LNCAP (cell line): ENCODE data around the gene TOMM70.

Experiments used
- CTCF ChIP-seq: fragments of 450-650 bp; IDR thresholded peaks from 2 replicates; pipeline ENCODE4 v1.5.1; 2017; ENCODE audit warnings: mild to moderate bottlenecking

Gene TOMM70

GRCh38 chr3:100374521-100374920 is 26.4 kb downstream of the TOMM70 start:
- no peak for TF ChIP-seq CTCF

- TF ChIP-seq CTCF: no peak
Observed at GRCh38 chr3:100370756-100371155, 30.1 kb downstream of the TOMM70 start.

GRCh38 chr3:100368441-100368840 is 32.4 kb downstream of the TOMM70 start:
- TF ChIP-seq CTCF: no peak

- TF ChIP-seq CTCF: no peak
Observed at GRCh38 chr3:100366424-100366823, 34.5 kb downstream of the TOMM70 start.

- no peak for TF ChIP-seq CTCF
Observed at GRCh38 chr3:100364421-100364820, 36.5 kb downstream of the TOMM70 start.

GRCh38 chr3:100361897-100362296 is 39.0 kb downstream of the TOMM70 start:
- TF ChIP-seq CTCF: no peak

GRCh38 chr3:100360757-100361496 is 40.0 kb downstream of the TOMM70 start:
- no peak for TF ChIP-seq CTCF

- no peak for TF ChIP-seq CTCF
Observed at GRCh38 chr3:100359035-100359434, 41.9 kb downstream of the TOMM70 start.
